Ovary (tissue), 3 donors: ENCODE measurements around the gene TMEM260.

Experiments used
- CTCF ChIP-seq, 3 donors: fragments of 450-650 bp in 2 of 3; fragments of 200-600 bp in 1 of 3; IDR thresholded peaks; one replicate each; pipeline versions ENCODE4 v1.5.1 to v1.8.0; 2016 to 2022; ENCODE audit warnings: antibody characterized with exemption in 3 of 3, mild to moderate bottlenecking in 1 of 3
- EP300 ChIP-seq: sonication (generic); formaldehyde crosslinking; IDR thresholded peaks from one replicate; pipeline ENCODE4 v1.6.1; 2017; ENCODE audit warnings: antibody characterized with exemption
- POLR2A ChIP-seq: fragments of 450-650 bp; IDR thresholded peaks from one replicate; pipeline ENCODE4 v1.6.1; 2017; ENCODE audit warnings: antibody characterized with exemption, mild to moderate bottlenecking, moderate library complexity
- donor health status: DM: no; HTN: no; CAD: no.

DNA sequence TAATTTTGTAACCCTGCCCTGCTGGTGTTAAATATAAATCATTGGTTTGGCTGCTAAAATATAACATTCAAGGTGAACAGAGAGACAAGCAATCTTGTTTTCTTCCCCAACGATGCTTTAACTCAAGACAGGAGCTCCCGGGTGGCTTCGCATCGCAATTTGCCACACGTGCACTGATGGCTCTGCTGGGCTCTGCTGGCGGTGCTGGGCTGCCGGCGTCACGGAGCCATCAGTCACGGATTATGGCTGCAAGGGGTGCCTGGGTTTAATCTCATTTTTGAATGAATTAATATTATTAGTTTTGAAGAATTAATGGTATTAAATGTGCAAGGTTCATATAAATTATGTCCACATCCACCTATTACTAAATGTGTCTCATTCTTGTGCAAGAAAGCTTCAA lies 44.9 kb upstream of the TMEM260 start:
- TF ChIP-seq CTCF (IDR thresholded peaks at IDR 0.05) = no peak
- TF ChIP-seq POLR2A = no peak
- TF ChIP-seq EP300 = no peak
